Glutamatergic neuron (in vitro differentiated cells): ENCODE results near the gene CNOT6. TPM values are rescaled to one million over a fixed set of nuclear protein-coding genes. Genes with fewer than 3 reads are reported as not detected.
"Not testable (repeated sequence)": the region's sequence is repeated elsewhere in the genome, so short reads cannot be mapped to it uniquely, and the experiment has no call there.

Source experiments
- DNase-seq: peaks from one replicate; pipeline ENCODE4 v3.0.0; 2022
- H3K27ac Mint-ChIP-seq: one replicate; pipeline ENCODE4 v1.8.0; 2020; ENCODE audit warnings: mild to moderate bottlenecking, mixed read lengths, inconsistent platforms; ENCODE audit not compliant: unreplicated experiment
- H3K27me3 Mint-ChIP-seq: one replicate; pipeline ENCODE4 v1.8.0; 2020; ENCODE audit warnings: mild to moderate bottlenecking, moderate library complexity, mixed read lengths, inconsistent platforms; ENCODE audit not compliant: unreplicated experiment
- H3K36me3 Mint-ChIP-seq: one replicate; pipeline ENCODE4 v1.8.0; 2020; ENCODE audit warnings: mild to moderate bottlenecking, mixed read lengths, inconsistent platforms; ENCODE audit not compliant: unreplicated experiment
- H3K4me1 Mint-ChIP-seq: one replicate; pipeline ENCODE4 v1.8.0; 2020; ENCODE audit warnings: mild to moderate bottlenecking, low read depth, mixed read lengths, inconsistent platforms; ENCODE audit not compliant: unreplicated experiment
- H3K4me3 Mint-ChIP-seq: one replicate; pipeline ENCODE4 v1.8.0; 2020; ENCODE audit warnings: mild to moderate bottlenecking, mixed read lengths, inconsistent platforms; ENCODE audit not compliant: unreplicated experiment
- H3K9me3 Mint-ChIP-seq: one replicate; pipeline ENCODE4 v1.8.0; 2020; ENCODE audit warnings: mild to moderate bottlenecking, moderate library complexity, mixed read lengths, inconsistent platforms; ENCODE audit not compliant: unreplicated experiment
- CTCF ChIP-seq: fragments of 200-600 bp; sonication (generic); IDR thresholded peaks from one replicate; pipeline ENCODE4 v1.5.0; 2021; ENCODE audit not compliant: partially characterized antibody, unreplicated experiment
- total RNA-seq: library from RNA; stranded (reverse); fragmentation: NEBNext Ultra II Directional; extraction: Animal tissue kit (Norgen Biotek cat#: 25700); gene quantifications from one replicate; pipeline ENCODE4 v1.2.1, GENCODE V29; 2021; ENCODE audit not compliant: unreplicated experiment

The CNOT6 gene
- total RNA-seq, 1 donor from 2014 or later: 62.0 TPM

- no peak for TF ChIP-seq CTCF
- Mint-ChIP-seq H3K4me1 (peaks cover 15% of the 10 kb centered on the region), H3K36me3 (peaks cover 23% of the 10 kb centered on the region), H3K27me3 (peaks cover 8% of the 10 kb centered on the region), H3K27ac (no peak overlapping the region), H3K9me3 (peaks cover 6% of the 10 kb centered on the region), H3K4me3 (no peak overlapping the region)
- DNase-seq: no peak
These were observed 33.5 kb downstream of the CNOT6 start for GRCh38 chr5:180527659-180528058.

GRCh38 chr5:180531036-180531585 is 36.9 kb downstream of the CNOT6 start:
- H3K27me3 Mint-ChIP-seq, H3K27ac Mint-ChIP-seq, DNase-seq, H3K9me3 Mint-ChIP-seq, H3K4me1 Mint-ChIP-seq, H3K4me3 Mint-ChIP-seq: not testable (repeated sequence)
- H3K36me3 Mint-ChIP-seq: peaks cover 37% of the 10 kb centered on the region

- Mint-ChIP-seq H3K4me3 (peak overlapping the region; percentile 25), H3K9me3 (peaks cover 7% of the 10 kb centered on the region), H3K36me3 (peaks cover 37% of the 10 kb centered on the region), H3K27ac (no peak overlapping the region), H3K27me3 (peaks cover 9% of the 10 kb centered on the region), H3K4me1 (peaks cover 4% of the 10 kb centered on the region)
- no peak for DNase-seq
- TF ChIP-seq CTCF: no peak
These were observed 38.1 kb downstream of the CNOT6 start for GRCh38 chr5:180532268-180532667.

- Mint-ChIP-seq H3K4me3 (no peak overlapping the region), H3K27ac (no peak overlapping the region), H3K27me3 (peaks cover 9% of the 10 kb centered on the region), H3K9me3 (peaks cover 7% of the 10 kb centered on the region), H3K4me1 (peaks cover 4% of the 10 kb centered on the region), H3K36me3 (peaks cover 37% of the 10 kb centered on the region)
- DNase-seq: no peak
- no peak for TF ChIP-seq CTCF
These were observed 39.7 kb downstream of the CNOT6 start for GRCh38 chr5:180533845-180534244.

- Mint-ChIP-seq H3K27ac (peak overlapping the region; percentile 8), H3K4me1 (peaks cover 1% of the 10 kb centered on the region), H3K27me3 (peaks cover 10% of the 10 kb centered on the region), H3K9me3 (peaks cover 7% of the 10 kb centered on the region), H3K36me3 (peaks cover 32% of the 10 kb centered on the region), H3K4me3 (no peak overlapping the region)
- no peak for DNase-seq
- TF ChIP-seq CTCF: no peak
These were observed 41.4 kb downstream of the CNOT6 start for GRCh38 chr5:180535573-180535972.
